ENCODE data around the gene SEBOX. TPM values are rescaled to one million over a fixed set of nuclear protein-coding genes. Genes with fewer than 3 reads are reported as not detected.

Gene SEBOX
- total RNA-seq, 4 donors from 2014 or later, result not detected

- WGBS, 2 donors (ENCODE audit: low coverage in 1 of 2), result 83% methylated on average over 1 of the region's 6 CpGs; no CpG with 5 or more reads in 1 of the 2 donors
- no peak for ATAC-seq
- Histone ChIP-seq H3K36me3 (peaks cover 0 to 94% of the 10 kb centered on the region in 2 donors), H3K4me1 (no peaks in the 10 kb centered on the region), H3K27ac (no peak overlapping the region), H3K9me3 (no peaks in the 10 kb centered on the region), H3K4me3 (no peak overlapping the region), H3K27me3 (no peaks in the 10 kb centered on the region)
- no peak for TF ChIP-seq EP300 (IDR thresholded peaks at IDR 0.05)
Observed at GRCh38 chr17:28395968-28396367, 31.0 kb upstream of the SEBOX start.

GRCh38 chr17:28395426-28395825 is 30.4 kb upstream of the SEBOX start:
- TF ChIP-seq POLR2A (IDR thresholded peaks at IDR 0.05), result no peak
- TF ChIP-seq CTCF (IDR thresholded peaks at IDR 0.05), result no peak
- no peak for TF ChIP-seq EP300 (IDR thresholded peaks at IDR 0.05)
- Histone ChIP-seq H3K27me3 (no peaks in the 10 kb centered on the region), H3K9me3 (no peaks in the 10 kb centered on the region), H3K27ac (no peak overlapping the region), H3K4me3 (no peak overlapping the region), H3K36me3 (peaks cover 0 to 94% of the 10 kb centered on the region in 2 donors), H3K4me1 (no peaks in the 10 kb centered on the region)
- no peak for ATAC-seq
- WGBS, 2 donors (ENCODE audit: low coverage in 1 of 2), result 75% methylated on average over 1 of the region's 2 CpGs; no CpG with 5 or more reads in 1 of the 2 donors

GRCh38 chr17:28394337-28395116 is 29.5 kb upstream of the SEBOX start:
- no peaks in the 10 kb centered on the region for H3K4me1 ChIP-seq
- H3K27ac ChIP-seq, result no peak overlapping the region
- no peaks in the 10 kb centered on the region for H3K9me3 ChIP-seq
- no peaks in the 10 kb centered on the region for H3K27me3 ChIP-seq
- peaks cover 0 to 96% of the 10 kb centered on the region in 2 donors for H3K36me3 ChIP-seq
- no peak for ATAC-seq
- TF ChIP-seq POLR2A (IDR thresholded peaks at IDR 0.05) (no peak), EP300 (IDR thresholded peaks at IDR 0.05) (no peak), POLR2AphosphoS5 (IDR thresholded peaks at IDR 0.05) (no peak), CTCF (IDR thresholded peaks at IDR 0.05) (no peak)
- H3K4me3 ChIP-seq, result no peak overlapping the region
- 74 to 96% methylated on average over 4 to 6 of the region's 7 CpGs for WGBS, 2 donors (ENCODE audit: low coverage in 1 of 2)

GRCh38 chr17:28392491-28392890 is 27.5 kb upstream of the SEBOX start:
- ATAC-seq, result no peak
- no peaks in the 10 kb centered on the region for H3K9me3 ChIP-seq
- TF ChIP-seq CTCF (IDR thresholded peaks at IDR 0.05) (no peak), POLR2AphosphoS5 (IDR thresholded peaks at IDR 0.05) (no peak), EP300 (IDR thresholded peaks at IDR 0.05) (no peak), POLR2A (IDR thresholded peaks at IDR 0.05) (no peak)
- no peaks in the 10 kb centered on the region for H3K27me3 ChIP-seq
- H3K27ac ChIP-seq, result no peak overlapping the region
- WGBS, 2 donors (ENCODE audit: low coverage in 1 of 2), result 24 to 61% methylated on average over 6 to 9 of the region's 10 CpGs
- H3K4me1 ChIP-seq, result no peaks in the 10 kb centered on the region
- H3K36me3 ChIP-seq, result peaks cover 0 to 97% of the 10 kb centered on the region in 2 donors
- no peak overlapping the region for H3K4me3 ChIP-seq

GRCh38 chr17:28391401-28391800 is 26.4 kb upstream of the SEBOX start:
- whole genome bisulfite sequencing, 2 donors (ENCODE audit: low coverage in 1 of 2), result 75% methylated on average over 2 of the region's 2 CpGs; no CpG with 5 or more reads in 1 of the 2 donors
- Histone ChIP-seq H3K36me3 (peaks cover 0 to 97% of the 10 kb centered on the region in 2 donors), H3K4me1 (no peaks in the 10 kb centered on the region), H3K27ac (no peak overlapping the region), H3K27me3 (no peaks in the 10 kb centered on the region), H3K4me3 (no peak overlapping the region), H3K9me3 (no peaks in the 10 kb centered on the region)
- TF ChIP-seq CTCF (IDR thresholded peaks at IDR 0.05), result no peak
- no peak for TF ChIP-seq POLR2A (IDR thresholded peaks at IDR 0.05)
- no peak for TF ChIP-seq POLR2AphosphoS5 (IDR thresholded peaks at IDR 0.05)
- ATAC-seq, result no peak

All from gastroesophageal sphincter (tissue), 4 donors.